NT2/D1 (cell line): ENCODE measurements around the gene ADGRL3.
"Not testable (repeated sequence)": the region's sequence is repeated elsewhere in the genome, so short reads cannot be mapped to it uniquely, and the experiment has no call there.

Experiments
- DNase-seq: peaks from one replicate; pipeline ENCODE4 v3.0.0-alpha.2; 2011; ENCODE audit warnings: low read depth, low spot score
- H3K27me3 ChIP-seq: 2 replicates; pipeline ENCODE4 v1.6.0; 2011; ENCODE audit warnings: mild to moderate bottlenecking; ENCODE audit not compliant: insufficient read length, insufficient read depth
- H3K36me3 ChIP-seq: 2 replicates; pipeline ENCODE4 v1.6.1; 2011; ENCODE audit warnings: mild to moderate bottlenecking, low read length, mixed read lengths; ENCODE audit not compliant: insufficient read depth, insufficient read length
- H3K4me1 ChIP-seq: 2 replicates; pipeline ENCODE4 v1.5.1; 2011; ENCODE audit not compliant: insufficient read depth, insufficient read length
- H3K4me3 ChIP-seq: 2 replicates; pipeline ENCODE4 v1.5.1; 2011; ENCODE audit warnings: low read depth; ENCODE audit not compliant: insufficient read length
- H3K9ac ChIP-seq: 2 replicates; pipeline ENCODE4 v1.6.0; 2011; ENCODE audit warnings: low read depth; ENCODE audit not compliant: insufficient read length
- H3K9me3 ChIP-seq: 2 replicates; pipeline ENCODE4 v1.5.1; 2011; ENCODE audit warnings: mild to moderate bottlenecking, low read length; ENCODE audit not compliant: insufficient read depth
- SUZ12 ChIP-seq: IDR thresholded peaks from 2 replicates; pipeline ENCODE4 v1.6.1; 2011; ENCODE audit not compliant: insufficient read length, insufficient read depth; ENCODE audit errors: extremely low read depth
- YY1 ChIP-seq: IDR thresholded peaks from 2 replicates; pipeline ENCODE4 v1.6.1; 2011; ENCODE audit not compliant: insufficient read length, insufficient read depth
- ZNF274 ChIP-seq: IDR thresholded peaks from 2 replicates; pipeline ENCODE4 v1.6.1; 2011; ENCODE audit warnings: mild to moderate bottlenecking, low read depth, low read length

The ADGRL3 gene

GRCh38 chr4:61205066-61205465 lies 4.9 kb downstream of the ADGRL3 start:
- no peak for DNase-seq
- TF ChIP-seq YY1, result no peak
- no peak for TF ChIP-seq ZNF274
- no peak for TF ChIP-seq SUZ12
- peaks cover 33% of the 10 kb centered on the region for H3K27me3 ChIP-seq

GRCh38 chr4:61207156-61207555 lies 7.0 kb downstream of the ADGRL3 start:
- H3K27me3 ChIP-seq, result peaks cover 22% of the 10 kb centered on the region
- H3K9ac ChIP-seq, H3K4me1 ChIP-seq, H3K4me3 ChIP-seq, H3K9me3 ChIP-seq, DNase-seq, H3K36me3 ChIP-seq: not testable (repeated sequence)

More at GRCh38 chr4:61205066-61205465, 4.9 kb downstream of the ADGRL3 start:
- no peak overlapping the region for H3K4me3 ChIP-seq
- no peaks in the 10 kb centered on the region for H3K9me3 ChIP-seq
- no peak overlapping the region for H3K9ac ChIP-seq
- H3K36me3 ChIP-seq, result no peaks in the 10 kb centered on the region
- H3K4me1 ChIP-seq, result no peaks in the 10 kb centered on the region

GRCh38 chr4:61210186-61210939 lies 10.2 kb downstream of the ADGRL3 start:
- Histone ChIP-seq H3K27me3 (no peaks in the 10 kb centered on the region), H3K9ac (no peak overlapping the region), H3K36me3 (no peaks in the 10 kb centered on the region), H3K4me3 (no peak overlapping the region), H3K9me3 (no peaks in the 10 kb centered on the region), H3K4me1 (no peaks in the 10 kb centered on the region)
- DNase-seq, result no peak
- no peak for TF ChIP-seq ZNF274
- TF ChIP-seq YY1, result no peak
- no peak for TF ChIP-seq SUZ12

DNA sequence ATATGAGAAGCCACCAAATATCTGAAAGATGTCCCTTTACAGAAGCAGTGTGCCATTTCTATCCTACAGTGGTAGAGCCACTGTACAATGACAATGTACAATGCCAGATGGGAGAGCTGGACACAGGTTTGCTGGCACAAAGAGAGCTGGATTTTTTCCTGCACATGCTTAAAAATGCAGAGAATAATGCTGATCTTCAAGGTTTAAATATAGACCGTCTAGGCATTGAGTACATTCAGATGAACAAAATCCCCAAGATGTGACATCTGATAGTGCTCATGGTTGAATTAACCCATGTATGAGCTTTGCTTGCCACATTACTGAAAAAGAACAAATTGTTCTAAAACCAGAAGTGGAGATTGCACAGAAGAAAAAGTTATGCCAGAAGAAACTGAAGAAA lies 11.7 kb downstream of the ADGRL3 start:
- Histone ChIP-seq H3K27me3 (no peaks in the 10 kb centered on the region), H3K9ac (no peak overlapping the region), H3K36me3 (no peaks in the 10 kb centered on the region), H3K4me3 (no peak overlapping the region), H3K9me3 (no peaks in the 10 kb centered on the region), H3K4me1 (no peaks in the 10 kb centered on the region)
- TF ChIP-seq YY1, result no peak
- TF ChIP-seq SUZ12, result no peak
- TF ChIP-seq ZNF274, result no peak
- no peak for DNase-seq

DNA sequence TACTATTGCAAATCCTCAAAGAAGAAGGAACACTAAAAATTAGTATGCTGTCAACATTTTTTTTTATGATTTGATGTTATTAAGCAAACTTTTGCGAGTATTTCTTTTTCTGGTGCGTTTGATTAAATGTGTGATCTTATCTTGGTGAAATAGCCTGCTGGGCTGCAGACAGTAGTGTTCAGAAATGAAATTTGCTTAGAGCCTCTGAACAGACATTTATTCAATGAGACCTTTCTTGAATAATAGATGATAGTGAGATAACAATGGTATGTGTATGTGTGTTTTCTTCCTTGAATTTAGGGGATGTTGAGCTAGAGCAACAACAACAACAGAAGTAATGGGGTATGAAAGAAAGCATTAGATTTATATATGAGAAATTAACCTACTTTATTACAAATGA lies 12.7 kb downstream of the ADGRL3 start:
- TF ChIP-seq ZNF274, result no peak
- TF ChIP-seq SUZ12, result no peak
- TF ChIP-seq YY1, result no peak
- H3K9me3 ChIP-seq, result no peaks in the 10 kb centered on the region
- no peak overlapping the region for H3K4me3 ChIP-seq
- H3K36me3 ChIP-seq, result no peaks in the 10 kb centered on the region
- no peaks in the 10 kb centered on the region for H3K27me3 ChIP-seq
- no peaks in the 10 kb centered on the region for H3K4me1 ChIP-seq
- DNase-seq, result no peak
- H3K9ac ChIP-seq, result no peak overlapping the region

GRCh38 chr4:61214680-61215079 lies 14.6 kb downstream of the ADGRL3 start:
- DNase-seq, result no peak
- Histone ChIP-seq H3K9ac (no peak overlapping the region), H3K9me3 (no peaks in the 10 kb centered on the region), H3K4me3 (no peak overlapping the region), H3K36me3 (no peaks in the 10 kb centered on the region), H3K27me3 (no peaks in the 10 kb centered on the region), H3K4me1 (no peaks in the 10 kb centered on the region)
- no peak for TF ChIP-seq YY1
- no peak for TF ChIP-seq ZNF274
- TF ChIP-seq SUZ12, result no peak

- Histone ChIP-seq H3K4me1 (no peaks in the 10 kb centered on the region), H3K27me3 (no peaks in the 10 kb centered on the region), H3K4me3 (no peak overlapping the region), H3K9me3 (no peaks in the 10 kb centered on the region), H3K36me3 (no peaks in the 10 kb centered on the region), H3K9ac (no peak overlapping the region)
- DNase-seq, result no peak
- TF ChIP-seq ZNF274, result no peak
- TF ChIP-seq YY1, result no peak
- no peak for TF ChIP-seq SUZ12
These were observed 17.1 kb downstream of the ADGRL3 start for GRCh38 chr4:61217222-61217621.

DNA sequence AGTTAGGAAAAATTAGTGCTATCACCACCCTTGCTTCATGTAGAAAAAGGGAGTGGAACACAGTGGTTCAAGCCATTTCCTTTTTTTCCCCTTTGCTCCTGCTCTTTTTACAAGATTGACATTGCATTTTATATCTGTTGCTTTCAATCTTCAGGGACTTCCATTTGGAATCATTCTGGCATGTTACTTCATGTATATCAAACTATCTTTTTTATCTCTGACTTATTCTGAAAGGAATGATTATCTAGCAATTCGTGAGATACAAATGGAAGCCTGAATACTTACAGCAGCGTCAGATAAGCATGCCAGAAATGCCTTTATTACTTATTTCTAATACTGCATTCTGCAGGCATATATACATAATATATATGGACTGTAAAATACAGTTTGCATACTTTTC lies 20.4 kb downstream of the ADGRL3 start:
- no peak for TF ChIP-seq SUZ12
- no peak for DNase-seq
- Histone ChIP-seq H3K4me1 (no peaks in the 10 kb centered on the region), H3K9ac (no peak overlapping the region), H3K4me3 (no peak overlapping the region), H3K36me3 (no peaks in the 10 kb centered on the region), H3K9me3 (no peaks in the 10 kb centered on the region), H3K27me3 (no peaks in the 10 kb centered on the region)
